Measurements from ENCODE around the gene DHH.

The DHH gene

DNA sequence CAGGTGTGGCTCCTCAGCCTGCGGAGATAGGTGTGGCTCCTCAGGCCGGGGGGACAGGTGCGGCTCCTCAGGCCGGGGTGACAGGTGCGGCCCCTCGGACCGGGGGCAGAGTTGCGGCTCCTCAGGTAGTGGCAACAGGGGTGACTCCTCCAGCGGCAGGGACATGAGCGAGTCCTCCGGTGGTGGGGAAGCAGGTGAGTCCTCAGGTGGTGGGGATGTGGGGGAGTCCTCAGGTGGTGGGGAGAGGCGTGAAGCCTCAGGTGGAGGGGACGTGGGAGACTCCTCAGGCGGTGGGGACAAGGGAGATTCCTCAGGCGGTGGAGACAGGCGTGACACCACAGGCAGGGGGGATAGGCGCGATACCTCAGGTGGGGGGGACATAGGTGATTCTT lies 43.2 kb downstream of the DHH start:
- no peak for DNase-seq (ENCODE audit: low read depth in 2 of 2)

DNA sequence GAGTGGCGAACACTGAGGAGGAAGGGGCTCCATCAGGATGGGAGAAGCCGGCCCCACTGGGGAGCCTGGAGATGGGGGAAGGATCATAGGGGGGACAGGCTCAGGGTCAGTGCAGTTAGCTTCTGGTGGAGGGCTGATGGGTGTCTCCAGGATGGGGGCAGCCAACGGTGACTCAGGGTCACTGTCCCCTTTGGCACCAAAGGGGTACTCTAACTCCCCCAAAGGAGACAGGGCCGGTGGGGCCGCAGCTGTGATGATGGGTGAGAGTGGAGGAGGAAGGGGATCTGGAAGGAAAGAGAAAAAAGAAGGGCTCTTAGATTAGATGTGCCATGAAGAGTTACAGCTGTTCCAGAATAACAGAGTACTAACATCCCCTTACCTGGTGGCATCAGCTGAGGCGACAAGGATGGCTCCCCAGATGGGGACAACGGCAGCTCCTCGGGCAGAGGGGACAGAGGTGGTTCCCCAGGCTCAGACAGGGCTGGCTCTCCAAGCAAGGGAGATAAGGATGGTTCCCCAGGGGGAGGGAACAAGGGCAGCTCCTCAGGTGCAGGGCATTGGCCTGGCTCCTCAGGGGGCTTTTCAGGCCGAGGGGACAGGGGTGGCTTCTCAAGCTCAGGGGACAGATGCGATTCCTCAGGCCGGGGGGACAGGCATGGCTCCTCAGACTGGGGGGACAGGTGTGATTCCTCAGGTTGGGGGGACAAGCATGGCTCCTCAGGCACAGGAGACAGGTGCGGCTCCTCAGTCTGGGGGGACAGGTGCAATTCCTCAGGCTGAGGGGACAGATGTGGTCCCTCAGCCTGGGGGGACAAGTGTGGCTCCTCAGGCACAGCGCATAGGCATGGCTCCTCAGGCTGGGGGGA lies 43.9 kb downstream of the DHH start:
- no peak for DNase-seq (ENCODE audit: low read depth in 2 of 2)

DNA sequence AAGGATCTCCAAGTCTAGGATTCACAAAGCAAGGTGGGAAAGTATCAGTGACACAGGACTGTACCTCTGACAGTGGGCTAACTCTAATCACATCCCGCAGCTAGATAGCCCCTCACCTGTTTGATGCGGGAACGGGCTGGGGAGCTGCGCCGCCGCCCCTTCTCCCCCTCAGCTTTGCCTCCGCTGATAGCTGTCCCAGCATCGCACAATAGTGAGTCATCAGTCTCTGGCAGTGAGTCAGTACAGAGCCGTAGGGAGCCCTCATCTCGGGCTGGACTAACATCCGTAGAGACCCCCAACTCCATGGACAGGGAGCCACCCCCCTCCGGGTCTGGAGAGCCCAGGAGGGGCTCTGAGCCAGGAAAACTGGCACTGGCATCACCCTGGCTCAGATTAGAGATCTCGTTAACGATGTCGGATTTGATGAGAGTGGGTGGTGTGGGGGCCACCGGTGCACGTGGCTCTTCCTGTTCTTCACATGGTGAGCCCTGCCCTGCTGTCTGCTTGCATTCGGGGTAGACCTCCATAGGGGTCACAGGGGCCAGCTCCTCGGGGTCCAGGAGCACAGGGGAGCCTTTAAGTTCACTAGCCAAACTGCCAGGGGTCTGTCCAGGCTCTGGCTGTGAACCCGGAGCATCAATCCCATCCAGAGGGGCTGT lies 44.9 kb downstream of the DHH start:
- no peak for DNase-seq (ENCODE audit: low read depth in 2 of 2)

DNA sequence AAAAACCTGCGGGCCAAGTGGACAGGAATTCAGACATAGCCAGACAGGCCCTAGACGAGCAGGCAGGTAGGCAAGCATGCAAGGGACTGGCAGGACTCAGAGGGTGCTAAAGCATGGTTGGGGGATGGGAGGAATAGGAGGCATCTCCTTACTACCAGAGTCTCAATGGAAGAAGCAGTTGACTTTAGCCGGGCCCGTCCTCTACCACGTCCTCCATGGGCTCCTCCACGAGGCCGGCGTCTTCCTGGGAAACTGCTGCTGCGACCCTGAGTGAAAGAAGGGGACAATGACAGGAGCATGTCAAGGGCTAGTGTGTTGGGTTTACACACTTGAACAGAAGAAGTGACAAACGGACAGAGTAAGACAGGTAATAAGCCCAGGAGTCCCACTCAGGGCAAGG lies 45.6 kb downstream of the DHH start:
- no peak for DNase-seq (ENCODE audit: low read depth in 2 of 2)

DNA sequence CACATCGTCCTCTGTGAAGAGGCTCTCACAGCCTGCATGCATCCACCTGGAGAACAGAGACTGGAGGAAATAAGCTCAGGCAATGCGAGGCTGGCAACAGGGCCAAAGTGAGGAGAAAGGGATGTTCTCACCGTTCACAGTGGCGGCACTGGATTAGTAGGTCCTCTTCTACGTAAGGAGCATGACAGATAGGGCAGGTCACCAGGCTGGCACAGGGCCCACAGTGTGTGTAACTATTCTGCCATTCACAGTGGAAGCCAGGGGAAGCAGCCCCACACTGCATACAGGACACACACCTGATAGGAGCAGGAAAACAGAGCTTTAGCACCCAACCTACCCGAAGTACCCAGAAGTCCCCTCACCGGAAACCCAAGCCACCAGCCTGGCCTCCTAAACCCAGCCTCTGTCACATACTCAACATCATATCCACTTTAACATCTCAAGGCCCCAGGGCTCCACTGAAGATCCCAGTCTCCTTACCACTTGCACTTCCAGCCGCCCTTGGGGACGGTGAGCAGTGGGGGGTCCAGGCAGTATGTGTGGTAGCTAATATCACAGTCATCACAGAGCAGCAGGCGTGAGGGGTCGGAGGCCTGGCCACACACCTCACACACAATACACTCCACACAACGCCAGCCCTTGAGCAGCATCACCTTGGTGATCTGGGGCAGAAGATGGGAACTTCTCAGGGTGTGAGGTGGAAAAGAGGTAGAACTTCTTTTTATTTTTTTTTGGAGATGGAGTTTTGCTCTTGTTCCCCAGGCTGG lies 48.3 kb downstream of the DHH start:
- no peak for DNase-seq (ENCODE audit: low read depth in 2 of 2)

DNA sequence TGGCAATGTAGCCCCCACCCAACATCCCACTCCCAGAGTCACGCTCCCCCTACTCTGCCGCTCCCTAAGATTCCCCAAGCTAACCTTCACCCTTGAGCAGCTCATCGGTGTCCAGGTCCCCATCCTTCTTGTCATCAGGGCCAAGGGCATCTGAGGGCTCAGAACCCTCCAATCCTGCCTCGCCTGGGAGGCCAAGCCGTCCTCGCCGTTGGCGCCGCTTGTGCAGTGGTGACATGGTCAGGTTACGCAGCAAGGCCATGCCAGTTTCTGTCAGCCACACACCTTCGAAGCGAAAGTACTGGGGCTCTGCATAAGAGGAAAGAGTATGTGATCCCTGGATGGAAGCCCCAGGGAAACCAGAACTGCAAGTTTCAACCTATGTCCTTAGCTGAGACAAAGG lies 49.9 kb downstream of the DHH start:
- DNase-seq (ENCODE audit: low read depth in 2 of 2) = no peak

DNA sequence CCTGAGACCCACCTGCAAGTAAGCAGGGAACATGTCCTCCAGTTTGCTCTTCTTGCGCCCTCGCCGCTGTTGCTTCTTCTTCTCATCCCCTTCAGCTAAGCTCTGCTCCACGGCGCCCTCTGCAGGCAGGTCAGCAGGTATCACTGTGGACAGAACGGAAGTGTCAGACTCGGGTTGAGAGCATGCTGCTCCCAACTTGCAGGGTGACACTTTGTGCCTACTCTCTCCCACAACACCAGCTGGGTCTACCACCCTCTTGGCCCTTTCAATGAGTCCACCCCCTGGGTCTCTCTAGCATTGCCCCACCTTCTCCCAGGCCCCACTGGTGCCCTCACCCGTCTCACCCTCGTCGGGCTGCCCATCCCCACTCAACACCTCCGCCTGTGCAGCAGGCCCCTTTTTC lies 50.7 kb downstream of the DHH start:
- DNase-seq (ENCODE audit: low read depth in 2 of 2) = peak; percentile 60 to 70

DNA sequence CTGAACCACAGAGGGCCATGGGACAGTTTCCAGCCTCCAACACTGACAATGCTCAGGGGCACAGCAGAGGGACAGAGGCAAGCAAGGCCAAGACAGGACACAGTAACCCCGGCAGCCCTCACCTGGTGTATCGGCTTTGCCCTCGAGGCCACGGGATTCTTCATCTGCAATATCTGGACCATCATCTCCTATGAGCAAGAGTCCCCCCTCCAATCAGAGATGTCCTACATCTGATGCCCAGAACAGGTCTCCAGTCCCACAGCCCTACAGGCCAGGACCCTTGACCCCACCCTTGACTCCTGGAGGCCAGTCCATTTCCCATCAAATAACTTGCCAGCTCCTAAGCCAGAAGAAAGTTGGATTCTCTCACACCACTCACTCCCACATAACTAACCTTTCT lies 51.4 kb downstream of the DHH start:
- DNase-seq (ENCODE audit: low read depth in 2 of 2) = no peak

DNA sequence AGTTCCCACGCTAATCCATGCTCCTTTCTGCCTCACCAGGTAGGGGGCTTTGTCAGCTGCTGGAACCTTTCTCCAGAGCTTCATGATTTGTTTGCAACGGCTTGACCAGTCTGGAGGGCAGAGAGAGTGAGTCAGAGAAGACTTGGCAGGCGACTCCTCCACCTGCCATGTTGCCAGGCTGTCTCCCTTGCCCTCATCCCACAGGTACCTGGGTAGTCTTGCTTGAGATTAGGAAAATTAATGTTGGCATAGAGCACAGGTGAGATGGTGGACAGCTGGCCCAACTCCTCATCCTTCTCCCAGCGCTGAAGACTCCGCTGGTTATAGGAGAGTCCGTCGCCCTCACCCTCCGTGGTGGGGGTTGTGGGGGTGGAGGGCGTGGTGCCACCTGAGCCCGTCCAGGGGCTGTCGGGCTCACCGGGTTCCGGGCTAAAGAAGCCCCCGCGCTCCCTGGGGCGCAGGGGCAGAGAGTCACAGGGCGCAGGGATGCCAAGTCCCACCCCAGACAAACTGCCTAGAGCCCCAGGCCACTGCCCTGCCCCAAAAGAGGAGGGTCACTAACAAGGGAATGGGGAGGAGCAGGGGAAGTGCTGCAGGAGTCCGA lies 52.6 kb downstream of the DHH start:
- DNase-seq (ENCODE audit: low read depth in 2 of 2) = no peak

DNA sequence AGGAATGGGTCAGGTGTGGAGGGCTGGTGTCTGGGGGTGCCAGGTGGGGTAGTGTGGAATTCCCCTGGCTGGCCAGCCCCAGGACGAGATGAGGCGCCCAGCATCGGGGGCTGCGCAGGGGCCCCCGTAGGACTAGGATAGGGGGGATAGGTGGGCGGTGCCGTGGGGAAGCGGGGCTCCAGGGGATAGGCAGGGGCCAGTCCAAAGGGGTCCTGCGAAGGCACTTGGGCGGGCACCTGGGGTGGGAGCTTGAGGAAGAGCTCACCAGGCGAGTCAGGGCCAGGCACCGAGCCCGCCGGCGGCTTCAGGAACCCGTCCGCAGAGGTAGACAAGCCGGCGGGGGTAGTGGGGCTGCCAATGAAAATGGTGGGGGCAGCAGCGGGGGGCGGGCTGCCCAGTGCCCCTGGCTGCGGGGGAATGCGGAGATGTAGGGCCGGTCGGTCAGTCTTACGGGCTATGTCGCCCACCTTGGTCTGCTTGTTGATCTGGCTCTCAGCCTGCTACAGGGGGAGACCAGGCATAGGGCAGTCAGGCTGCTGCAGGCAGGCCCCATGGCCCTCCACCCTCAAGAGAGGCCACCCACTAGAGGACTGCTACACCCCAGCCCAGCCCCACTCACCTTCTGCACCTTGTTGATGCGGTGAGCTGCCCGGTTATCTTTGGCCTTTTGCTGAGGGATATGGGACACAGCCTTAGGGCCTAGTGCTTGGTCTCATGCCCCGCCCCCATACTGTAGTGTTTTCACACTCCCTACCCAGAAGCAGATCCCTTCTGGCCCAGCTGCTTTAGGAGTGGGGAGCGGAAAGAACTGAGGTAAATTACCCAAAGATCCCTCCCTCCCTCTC lies 53.3 kb downstream of the DHH start:
- no peak for DNase-seq (ENCODE audit: low read depth in 2 of 2)

DNA sequence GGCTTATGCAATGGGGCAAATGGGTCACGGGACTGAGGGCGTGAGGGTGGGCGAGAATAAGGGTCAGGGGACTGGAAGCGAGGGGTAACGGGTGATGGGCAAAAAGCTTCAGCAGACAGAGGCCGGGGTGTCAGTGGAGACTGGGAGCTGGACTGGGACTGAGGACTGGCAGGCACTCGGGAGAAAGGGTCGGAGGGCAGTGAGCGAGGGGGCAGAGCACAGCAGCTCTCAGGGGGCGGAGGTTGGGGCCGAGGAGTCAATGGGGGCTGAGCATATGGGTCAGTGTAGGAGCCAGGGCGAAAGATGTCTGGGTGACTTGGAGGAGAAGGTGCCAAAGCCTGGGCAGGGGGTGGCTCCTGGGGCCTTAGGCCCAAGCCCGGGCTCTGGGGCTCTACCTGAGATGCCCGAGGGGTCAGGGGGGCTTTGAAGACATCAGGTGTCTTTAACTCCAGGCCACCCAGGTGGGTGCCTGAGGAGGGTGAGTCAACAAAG lies 54.2 kb downstream of the DHH start:
- DNase-seq (ENCODE audit: low read depth in 2 of 2) = no peak

DNA sequence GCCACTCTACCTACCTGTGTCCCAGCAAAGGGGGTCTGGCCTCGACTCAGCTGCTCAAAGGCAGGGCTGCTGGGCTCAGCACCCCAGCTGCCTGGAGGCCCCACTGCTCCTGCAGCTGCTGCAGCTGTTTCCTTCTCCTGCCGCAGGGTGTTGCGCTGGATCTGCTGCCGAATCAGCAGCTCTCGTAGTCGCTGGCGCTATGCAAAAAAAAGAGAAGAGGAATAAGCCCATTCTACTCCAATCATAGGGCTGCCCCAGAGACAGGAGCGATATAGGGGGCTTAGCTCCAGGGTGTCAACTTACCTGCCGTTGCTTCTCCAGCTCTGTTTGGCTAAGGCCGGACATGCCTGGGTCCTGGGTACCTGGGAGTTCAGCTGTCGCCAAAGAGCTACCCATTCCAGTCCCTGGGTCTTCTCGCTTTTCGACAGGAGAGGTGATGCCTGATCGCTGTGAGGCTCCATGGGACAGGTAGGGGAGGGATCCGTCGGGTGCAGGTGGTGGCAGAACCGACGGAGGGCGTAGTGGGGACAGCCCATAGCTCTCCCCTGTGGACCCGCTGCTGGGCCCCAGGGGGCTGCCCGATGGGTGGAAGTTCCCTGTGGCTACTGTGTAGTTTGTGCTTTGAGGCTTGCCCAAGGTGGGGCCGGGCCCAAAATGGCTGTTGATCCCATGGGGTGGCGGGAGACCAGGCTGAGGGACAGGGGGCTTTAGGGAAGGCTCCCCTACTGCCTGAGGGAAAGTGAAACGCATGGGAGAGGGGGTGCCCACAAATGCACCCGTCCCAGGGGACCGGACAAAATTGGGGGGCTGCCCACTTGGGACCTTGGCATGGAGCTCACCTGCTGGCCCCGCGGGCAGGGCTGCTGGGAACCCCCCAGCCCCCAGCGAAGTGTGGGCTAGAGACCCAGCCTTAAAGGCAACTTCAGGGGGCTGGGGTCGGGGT lies 54.9 kb downstream of the DHH start:
- DNase-seq (ENCODE audit: low read depth in 2 of 2) = no peak

DNA sequence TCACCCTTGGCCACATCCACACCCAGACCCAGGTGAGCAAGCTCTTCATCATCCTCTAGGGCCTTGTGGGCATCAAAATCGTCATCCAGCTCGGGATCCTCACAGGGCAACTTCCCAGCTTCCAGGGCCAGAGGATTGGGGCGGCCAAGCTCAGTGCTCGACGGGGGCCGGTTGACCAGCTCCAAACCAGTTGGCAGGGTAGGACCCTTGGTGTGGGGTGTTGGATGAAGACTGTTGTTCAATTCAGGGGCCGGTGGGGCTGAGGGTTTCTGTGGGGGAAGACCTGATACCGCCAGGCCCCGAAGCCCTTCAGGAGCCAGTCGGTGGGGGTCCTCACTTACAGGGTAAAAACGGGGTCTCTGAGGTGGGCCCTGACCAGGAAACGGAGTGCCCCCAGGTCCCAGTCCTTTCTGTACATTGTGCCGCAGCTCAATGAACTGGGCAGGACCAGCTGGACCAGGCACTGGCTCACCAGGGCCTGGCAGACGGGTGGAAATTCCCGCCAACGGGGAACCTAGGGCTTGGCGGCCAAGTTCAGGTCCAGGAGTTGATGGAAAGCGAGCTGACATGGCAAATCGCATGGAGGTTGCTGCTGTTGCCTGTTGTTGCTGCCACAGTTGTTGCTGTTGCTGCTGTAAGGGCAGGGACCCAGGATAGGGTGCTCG lies 56.2 kb downstream of the DHH start:
- no peak for DNase-seq (ENCODE audit: low read depth in 2 of 2)

DNA sequence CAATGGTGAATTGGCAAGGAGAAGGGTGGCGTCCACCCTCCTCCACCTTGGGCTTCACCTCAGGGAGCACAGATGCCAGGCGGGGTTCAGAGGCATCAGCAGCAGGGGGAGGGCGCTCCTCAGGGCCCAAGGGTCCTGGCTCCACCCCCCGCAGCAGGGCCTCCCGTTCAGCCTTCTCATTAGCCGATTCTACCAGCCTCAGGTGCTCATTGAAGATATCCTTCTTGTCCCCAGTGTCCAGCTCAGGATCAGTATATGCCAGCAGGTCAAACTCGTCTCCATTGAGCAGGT lies 56.7 kb downstream of the DHH start:
- DNase-seq (ENCODE audit: low read depth in 2 of 2) = no peak

DNA sequence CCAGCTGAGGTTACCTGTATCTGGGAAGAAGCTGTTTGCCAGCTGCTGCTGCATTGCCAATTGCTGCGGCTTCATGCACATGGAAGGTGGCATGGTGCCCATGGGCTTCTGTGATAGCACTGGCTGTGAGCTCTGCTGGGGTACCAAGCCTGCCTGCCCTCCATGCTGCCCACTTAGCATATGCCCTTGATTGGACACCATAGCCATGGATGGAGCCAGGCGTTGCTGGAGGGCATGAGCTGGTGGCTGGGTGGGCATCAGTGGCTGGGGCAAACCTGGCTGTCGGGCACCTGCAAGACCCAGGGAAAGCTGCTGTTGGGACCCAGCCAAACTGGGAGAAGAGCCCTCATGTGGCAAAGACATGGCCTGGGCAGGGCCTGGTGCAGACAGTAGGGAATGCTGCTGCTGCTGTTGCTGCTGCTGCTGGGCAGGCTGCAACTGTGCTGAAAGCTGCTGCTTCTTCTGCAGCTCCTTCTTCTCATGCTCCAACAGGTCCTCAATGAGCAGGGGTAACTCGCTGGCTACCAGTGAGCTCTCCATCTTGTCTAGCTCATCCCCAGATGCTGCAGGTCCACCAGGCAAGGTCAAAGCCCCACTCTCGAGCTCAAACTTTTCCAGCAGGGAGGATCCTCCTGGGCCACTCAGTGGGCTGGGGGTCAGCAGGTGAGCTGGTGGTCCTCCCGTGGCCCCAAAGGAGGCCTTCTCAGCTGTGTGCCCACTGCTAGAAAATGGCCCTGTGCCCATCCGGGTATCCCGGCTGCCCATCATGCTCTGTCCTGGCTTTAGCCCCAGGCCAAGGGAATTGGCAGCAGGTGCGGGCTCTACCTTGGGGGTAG lies 57.3 kb downstream of the DHH start:
- no peak for DNase-seq (ENCODE audit: low read depth in 2 of 2)
